22Rv1 (cell line): Measurements from ENCODE around the gene TAL2.

ENCODE experiments used
- CTCF ChIP-seq: fragments of 450-650 bp; IDR thresholded peaks from 2 replicates; pipeline ENCODE4 v1.5.1; 2017; ENCODE audit warnings: mild to moderate bottlenecking
- ZFX ChIP-seq: fragments of 450-650 bp; IDR thresholded peaks from 2 replicates; pipeline ENCODE4 v1.6.1; 2017; ENCODE audit warnings: antibody characterized with exemption, borderline replicate concordance

DNA sequence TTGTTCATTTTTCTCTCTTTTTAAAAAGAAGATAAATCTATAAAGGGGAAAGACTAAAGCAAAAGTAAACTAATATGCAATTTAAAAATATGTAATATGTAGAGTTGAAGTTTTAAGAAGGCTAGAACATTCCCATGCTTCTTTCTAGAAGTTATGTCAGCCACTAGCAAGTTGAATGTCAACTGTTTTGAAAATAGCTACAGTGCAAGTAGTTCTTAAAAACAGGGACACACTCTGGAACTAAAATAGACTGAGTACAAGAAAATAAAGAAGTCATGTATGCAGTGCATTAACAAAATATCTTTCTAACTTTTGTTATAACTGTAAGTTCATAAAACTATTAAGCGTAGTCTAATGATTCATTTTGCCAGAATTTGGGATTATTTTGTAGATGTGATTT, 40.0 kb downstream of the TAL2 start:
- TF ChIP-seq CTCF (no peak), ZFX (no peak)
